ENCODE measurements around the gene WDR5.

DNA sequence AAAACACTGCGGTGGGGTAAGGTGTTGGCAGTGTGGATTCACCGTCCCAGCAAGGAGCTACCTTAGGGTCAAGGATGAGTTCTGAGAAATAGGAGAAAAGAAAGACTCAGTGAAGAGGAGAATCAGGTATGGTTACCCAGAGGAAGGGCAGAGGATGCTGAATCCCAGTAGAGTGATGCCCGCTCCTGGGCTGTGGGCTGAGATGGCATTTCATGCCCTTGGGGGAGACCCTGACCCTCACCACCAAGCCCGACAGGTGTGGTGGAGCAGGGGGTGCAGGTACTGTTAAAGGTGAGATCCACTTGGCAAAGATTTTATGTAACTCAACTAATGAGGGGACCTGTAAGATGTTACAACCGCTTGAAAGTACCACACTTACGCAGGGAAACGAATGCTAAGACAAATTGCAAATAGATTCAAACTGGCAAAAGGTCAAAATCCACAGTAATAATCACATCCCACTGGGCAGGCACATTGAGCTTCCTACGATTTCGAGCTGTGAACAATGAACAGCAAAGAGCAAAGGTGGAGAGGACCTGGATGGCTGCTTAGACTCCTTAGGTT is 26.4 kb downstream of the WDR5 start:
- TF ChIP-seq CTCF (IDR thresholded peaks at IDR 0.05) (no peak), PBX3 (IDR thresholded peaks at IDR 0.05) (no peak)

Measured in A549 (cell line).